RWPE2 (cell line): ENCODE results near the gene COL27A1.
A peak's percentile ranks its signal among the peaks of the same experiment; 100 is the strongest.

Experiments
- ATAC-seq: fragments of 200-7000 bp; cut with Tn5 transposase; 3 replicates; pipeline ENCODE4 v1.9.1; 2021; ENCODE audit warnings: low read depth
- DNase-seq: peaks from one replicate; pipeline ENCODE4 v3.0.0-alpha.2; 2020; ENCODE audit warnings: low spot score
- H3K27ac ChIP-seq: fragments of 450-650 bp; 2 replicates; pipeline ENCODE4 v1.5.1; 2017; ENCODE audit warnings: mild to moderate bottlenecking; ENCODE audit not compliant: poor library complexity, severe bottlenecking
- H3K27me3 ChIP-seq: fragments of 250-450 bp; sonication (Bioruptor Pico); 2 replicates; pipeline ENCODE4 v1.5.1; 2021; ENCODE audit warnings: mild to moderate bottlenecking, moderate library complexity; ENCODE audit not compliant: insufficient read depth, poor library complexity, severe bottlenecking
- H3K36me3 ChIP-seq: fragments of 250-450 bp; sonication (Bioruptor Pico); 2 replicates; pipeline ENCODE4 v1.5.1; 2020; ENCODE audit warnings: low read depth, mild to moderate bottlenecking, moderate library complexity
- H3K4me1 ChIP-seq: fragments of 250-450 bp; sonication (Bioruptor Pico); 2 replicates; pipeline ENCODE4 v1.5.1; 2021; ENCODE audit warnings: mild to moderate bottlenecking, moderate library complexity; ENCODE audit not compliant: insufficient read depth, poor library complexity, severe bottlenecking
- H3K4me3 ChIP-seq: fragments of 250-450 bp; sonication (Bioruptor Pico); 2 replicates; pipeline ENCODE4 v1.5.1; 2021; ENCODE audit warnings: mild to moderate bottlenecking, moderate library complexity; ENCODE audit not compliant: severe bottlenecking
- H3K9me3 ChIP-seq: fragments of 250-450 bp; sonication (Bioruptor Pico); 2 replicates; pipeline ENCODE4 v1.5.1; 2021; ENCODE audit warnings: mild to moderate bottlenecking, moderate library complexity; ENCODE audit not compliant: severe bottlenecking
- TF ChIP-seq, protein P1 (sequence below): fragments of 450-650 bp; IDR thresholded peaks from one replicate; pipeline ENCODE4 v1.5.1; 2017; ENCODE audit warnings: mild to moderate bottlenecking, moderate library complexity; ENCODE audit not compliant: poor library complexity, severe bottlenecking

COL27A1 gene

DNA sequence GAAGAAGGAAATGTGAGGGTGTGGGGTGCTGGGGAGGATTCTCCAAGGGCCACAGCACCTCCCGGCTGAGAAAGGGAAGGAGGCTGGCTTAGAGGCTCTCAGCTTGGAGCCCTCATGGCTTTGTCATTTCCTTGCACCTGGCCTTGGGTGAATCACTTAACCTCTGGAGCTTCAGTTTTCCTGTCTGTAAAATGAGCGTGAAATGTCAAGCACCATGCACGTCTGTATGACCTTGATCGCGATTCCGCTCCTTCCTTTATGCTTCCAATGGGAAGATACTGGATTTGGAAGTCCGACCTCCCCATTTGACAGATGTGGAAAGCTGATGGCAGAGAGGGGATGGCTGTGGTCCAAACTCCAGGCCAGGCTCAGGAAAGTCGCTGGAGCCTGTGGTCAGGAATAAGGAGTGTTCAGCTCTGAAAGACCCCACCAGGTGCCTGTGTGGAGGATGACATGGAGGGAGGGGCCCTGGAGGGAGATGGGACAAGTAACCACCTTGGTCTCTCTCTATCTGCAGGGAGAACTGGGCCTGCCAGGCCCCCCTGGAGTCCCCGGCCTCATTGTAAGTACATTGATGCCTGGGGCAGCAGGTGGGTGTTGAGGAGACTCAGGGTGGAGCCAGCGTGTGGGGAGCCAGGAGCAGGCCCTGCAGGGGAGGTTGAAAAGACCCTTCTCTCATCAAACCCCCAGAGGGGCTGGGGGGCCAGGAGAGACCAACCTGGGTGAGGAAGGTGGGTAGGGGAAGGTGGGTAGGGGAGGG, 66.5 kb downstream of the COL27A1 start:
- H3K4me1 ChIP-seq = peaks cover 25% of the 10 kb centered on the region

DNA sequence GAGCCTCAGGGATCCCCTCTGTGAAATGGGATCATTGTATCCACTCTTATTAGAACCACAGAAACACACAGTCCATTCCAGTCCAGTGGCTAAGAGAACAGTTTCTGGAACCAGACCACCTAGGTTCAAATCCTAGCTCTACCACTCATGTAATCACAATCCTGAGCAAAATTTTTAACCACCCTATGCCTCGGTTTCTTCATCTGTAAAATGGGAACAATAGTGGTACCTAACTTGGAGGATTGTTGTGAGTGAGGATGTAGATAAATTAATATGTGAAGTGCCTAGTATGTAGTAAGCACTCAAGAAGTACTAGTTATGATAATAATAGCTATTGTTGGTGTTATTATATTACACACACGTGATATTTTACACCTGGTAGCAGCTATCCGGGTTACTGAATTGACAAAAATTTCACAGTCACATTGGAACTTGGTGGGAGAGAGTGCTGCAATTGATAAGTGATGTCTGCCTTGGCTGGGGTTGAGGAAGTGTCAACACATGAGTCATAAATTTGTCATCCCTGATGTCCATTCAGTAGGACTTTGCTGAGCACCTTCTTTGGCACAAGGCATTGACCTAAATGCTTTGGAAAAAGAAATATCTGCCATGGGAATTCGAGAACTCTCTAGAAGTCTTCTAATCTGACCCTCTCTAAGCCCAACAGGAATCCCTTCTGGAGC, 68.4 kb downstream of the COL27A1 start:
- peak overlapping the region; percentile 87 for H3K27ac ChIP-seq
- H3K36me3 ChIP-seq = peaks cover 3% of the 10 kb centered on the region; the same call in 1 of the 2 replicates
- H3K27me3 ChIP-seq = no peaks in the 10 kb centered on the region
- ATAC-seq (peak; percentile 73), DNase-seq (no peak)
- TF ChIP-seq, protein P1, sequence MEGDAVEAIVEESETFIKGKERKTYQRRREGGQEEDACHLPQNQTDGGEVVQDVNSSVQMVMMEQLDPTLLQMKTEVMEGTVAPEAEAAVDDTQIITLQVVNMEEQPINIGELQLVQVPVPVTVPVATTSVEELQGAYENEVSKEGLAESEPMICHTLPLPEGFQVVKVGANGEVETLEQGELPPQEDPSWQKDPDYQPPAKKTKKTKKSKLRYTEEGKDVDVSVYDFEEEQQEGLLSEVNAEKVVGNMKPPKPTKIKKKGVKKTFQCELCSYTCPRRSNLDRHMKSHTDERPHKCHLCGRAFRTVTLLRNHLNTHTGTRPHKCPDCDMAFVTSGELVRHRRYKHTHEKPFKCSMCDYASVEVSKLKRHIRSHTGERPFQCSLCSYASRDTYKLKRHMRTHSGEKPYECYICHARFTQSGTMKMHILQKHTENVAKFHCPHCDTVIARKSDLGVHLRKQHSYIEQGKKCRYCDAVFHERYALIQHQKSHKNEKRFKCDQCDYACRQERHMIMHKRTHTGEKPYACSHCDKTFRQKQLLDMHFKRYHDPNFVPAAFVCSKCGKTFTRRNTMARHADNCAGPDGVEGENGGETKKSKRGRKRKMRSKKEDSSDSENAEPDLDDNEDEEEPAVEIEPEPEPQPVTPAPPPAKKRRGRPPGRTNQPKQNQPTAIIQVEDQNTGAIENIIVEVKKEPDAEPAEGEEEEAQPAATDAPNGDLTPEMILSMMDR = no peak
- H3K9me3 ChIP-seq = no peaks in the 10 kb centered on the region
- H3K4me1 ChIP-seq = peaks cover 25% of the 10 kb centered on the region
- no peak overlapping the region for H3K4me3 ChIP-seq

More for the DNA sequence above, 66.5 kb downstream of the COL27A1 start:
- no peak for DNase-seq
- Histone ChIP-seq H3K27me3 (no peaks in the 10 kb centered on the region), H3K27ac (no peak overlapping the region), H3K36me3 (peaks cover 3% of the 10 kb centered on the region; the same call in 1 of the 2 replicates), H3K9me3 (no peaks in the 10 kb centered on the region), H3K4me3 (no peak overlapping the region)
- no peak for ATAC-seq
- TF ChIP-seq, protein P1 = no peak

DNA sequence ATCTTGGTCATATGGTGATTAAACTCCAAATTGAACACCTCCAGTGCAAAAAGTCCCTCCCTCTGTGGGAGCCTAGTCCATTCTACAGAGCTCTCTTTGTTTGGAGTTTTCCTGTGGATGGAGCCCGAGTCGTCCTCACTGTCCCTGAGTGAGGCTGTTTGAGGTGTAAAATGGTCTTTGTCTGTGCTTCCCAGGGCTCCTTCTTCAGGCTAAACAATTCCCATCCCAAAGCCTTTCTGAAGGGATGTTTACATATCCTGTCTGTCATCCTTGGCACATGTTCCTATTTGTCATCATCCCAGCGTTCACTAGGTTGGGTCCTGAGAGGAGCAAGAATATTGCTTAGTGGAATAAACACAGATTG, 68.9 kb downstream of the COL27A1 start:
- peak; percentile 72 for ATAC-seq
- peaks cover 25% of the 10 kb centered on the region for H3K4me1 ChIP-seq

DNA sequence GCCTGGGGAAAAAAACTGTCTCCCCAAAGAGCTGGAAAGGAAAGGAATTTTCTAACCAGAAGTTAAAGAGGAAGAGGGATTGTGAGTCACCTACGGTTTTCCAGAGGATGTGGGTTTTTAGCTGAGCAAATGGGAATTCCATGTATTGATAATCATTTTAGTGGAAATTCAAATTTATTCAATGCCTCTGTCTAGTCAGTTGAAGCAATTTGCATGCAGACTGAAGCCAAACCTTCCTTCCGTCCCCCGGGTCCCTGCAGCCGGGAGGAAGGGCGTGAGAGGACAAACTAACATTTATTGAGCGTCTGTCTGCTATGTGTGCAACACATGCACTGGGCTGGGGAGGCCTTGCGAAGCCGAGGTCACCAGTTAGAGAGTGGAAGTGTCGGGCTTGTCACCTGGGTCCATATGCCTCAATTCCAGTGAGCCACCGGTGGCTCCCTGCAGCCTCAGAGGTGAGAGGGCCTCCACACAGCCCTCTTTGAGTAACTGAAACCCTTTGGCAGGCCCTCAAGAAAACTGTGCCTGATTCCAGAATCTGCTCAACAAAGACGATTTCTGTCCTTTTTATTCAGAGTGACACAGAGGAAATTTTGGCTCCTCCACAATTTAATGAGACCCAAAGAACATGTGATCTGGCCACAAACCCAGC, 70.3 kb downstream of the COL27A1 start:
- DNase-seq (no peak), ATAC-seq (peak; percentile 43)
- no peaks in the 10 kb centered on the region for H3K9me3 ChIP-seq
- H3K27ac ChIP-seq = peak overlapping the region; percentile 87
- TF ChIP-seq, protein P1 = no peak
- H3K4me3 ChIP-seq = no peak overlapping the region
- H3K4me1 ChIP-seq = peaks cover 25% of the 10 kb centered on the region
- no peaks in the 10 kb centered on the region for H3K27me3 ChIP-seq
- peaks cover 3% of the 10 kb centered on the region; the same call in 1 of the 2 replicates for H3K36me3 ChIP-seq

More for the DNA sequence above, 68.9 kb downstream of the COL27A1 start:
- Histone ChIP-seq H3K27me3 (no peaks in the 10 kb centered on the region), H3K27ac (peak overlapping the region; percentile 87), H3K9me3 (no peaks in the 10 kb centered on the region), H3K4me3 (no peak overlapping the region), H3K36me3 (peaks cover 3% of the 10 kb centered on the region; the same call in 1 of the 2 replicates)
- DNase-seq = no peak
- TF ChIP-seq, protein P1 = no peak
